LNCaP clone FGC (cell line): Measurements from ENCODE around the gene INKA1.

Experiments
- DNase-seq: peaks from one replicate; pipeline ENCODE4 v3.0.0-alpha.2; 2011; ENCODE audit warnings: low read depth
- H3K4me3 ChIP-seq: 2 replicates; pipeline ENCODE4 v1.5.1; 2011; ENCODE audit warnings: mild to moderate bottlenecking, low read depth, low read length, control low read depth
- CTCF ChIP-seq: IDR thresholded peaks from 2 replicates; pipeline ENCODE4 v1.5.1; 2012; ENCODE audit warnings: mild to moderate bottlenecking; ENCODE audit not compliant: control insufficient read depth, insufficient read depth; ENCODE audit errors: extremely low read depth

Gene INKA1

DNA sequence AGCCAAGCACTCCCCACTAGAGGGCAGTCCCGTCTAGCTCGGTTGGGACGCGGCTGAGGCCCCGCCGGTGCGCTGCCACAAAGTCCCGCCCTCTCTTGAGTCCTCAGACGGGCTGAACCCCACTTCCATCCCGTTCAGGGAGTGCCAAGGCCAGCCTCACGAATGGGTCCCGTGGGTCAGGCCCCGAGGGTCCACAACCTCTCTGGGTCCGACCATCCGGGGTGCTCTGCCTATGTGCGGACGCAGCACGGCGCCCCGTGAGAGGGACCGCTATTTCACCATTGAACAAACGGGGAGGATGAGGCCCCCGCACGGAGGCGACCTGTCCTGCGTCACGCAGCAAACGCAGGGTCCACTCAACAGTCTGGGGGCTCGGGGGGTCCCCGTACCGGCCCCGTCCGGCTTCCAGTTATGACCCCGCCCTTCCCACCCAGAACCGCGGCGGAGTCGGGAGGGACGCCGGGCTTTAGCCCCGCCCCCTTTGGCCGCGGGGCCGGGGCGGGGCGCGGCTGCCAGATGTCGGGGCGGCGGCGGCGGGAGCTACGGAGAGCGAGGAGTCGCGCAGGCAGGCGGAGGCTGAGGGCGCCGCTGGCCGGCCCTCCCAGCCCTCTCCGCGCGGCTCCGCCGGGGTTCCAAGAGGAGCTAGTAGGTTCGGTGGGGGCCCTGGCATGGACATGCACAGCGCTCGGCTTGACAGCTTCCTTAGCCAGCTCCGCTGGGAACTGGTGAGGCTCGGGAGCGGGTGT is at the start of gene INKA1:
Gene INKA1, plus strand, starts transcription at position 543 of the 746 bp plus-strand sequence. Its CDS starts 132 bp downstream, at position 675.
- peak; percentile 23 for DNase-seq
- peak; percentile 99 for TF ChIP-seq CTCF
- peak within 1 kb of the TSS; percentile 57 for H3K4me3 ChIP-seq

- DNase-seq: no peak
- no peak overlapping the region for H3K4me3 ChIP-seq
Observed at GRCh38 chr3:49754536-49754935, 48.5 kb upstream of the INKA1 start.

GRCh38 chr3:49756036-49756435 is 47.0 kb upstream of the INKA1 start:
- DNase-seq: no peak
- TF ChIP-seq CTCF: no peak
- no peak overlapping the region for H3K4me3 ChIP-seq

More at GRCh38 chr3:49754536-49754935, 48.5 kb upstream of the INKA1 start:
- TF ChIP-seq CTCF: no peak

DNA sequence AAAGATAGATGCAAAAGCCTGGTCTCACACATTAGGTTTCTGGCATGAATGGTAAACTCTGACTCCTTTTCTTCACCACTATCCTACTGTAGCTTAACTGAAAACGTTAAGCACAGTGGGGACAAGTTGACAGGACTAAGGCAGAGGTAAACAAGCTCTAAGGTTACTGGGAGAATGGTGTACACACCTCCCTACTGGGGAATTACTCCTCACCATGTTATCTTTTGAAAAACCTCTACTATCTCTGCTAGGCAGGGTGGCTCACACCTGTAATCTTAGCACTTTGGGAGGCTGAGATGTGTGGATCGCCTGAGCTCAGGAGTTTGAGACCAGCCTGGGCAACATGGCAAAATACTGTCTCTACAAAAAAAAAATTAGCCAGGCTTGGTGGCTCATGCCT is 45.9 kb upstream of the INKA1 start:
- DNase-seq: no peak
- no peak for TF ChIP-seq CTCF
- no peak overlapping the region for H3K4me3 ChIP-seq

- no peak for TF ChIP-seq CTCF
- DNase-seq: no peak
- H3K4me3 ChIP-seq: no peak overlapping the region
Observed at GRCh38 chr3:49759226-49759625, 43.8 kb upstream of the INKA1 start.

DNA sequence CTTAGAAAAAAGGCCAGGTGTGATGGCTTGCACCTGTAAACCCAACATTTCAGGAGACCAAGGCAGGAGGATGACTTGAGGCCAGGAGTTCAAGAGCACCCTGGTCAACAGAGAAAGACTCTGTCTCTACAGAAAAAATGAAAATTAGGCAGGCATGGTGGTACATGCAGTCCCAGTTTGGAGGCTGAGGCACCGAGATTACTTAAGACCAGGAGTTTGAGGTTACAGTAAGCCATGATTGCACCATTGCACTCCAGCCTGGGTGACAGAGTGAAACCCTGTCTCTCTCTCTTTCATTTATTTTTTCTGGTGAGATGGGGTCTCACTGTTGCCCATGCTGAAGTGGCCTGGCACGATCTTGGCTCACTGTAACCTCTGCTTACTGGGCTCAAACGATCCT is 41.4 kb upstream of the INKA1 start:
- no peak overlapping the region for H3K4me3 ChIP-seq
- no peak for TF ChIP-seq CTCF
- DNase-seq: no peak

DNA sequence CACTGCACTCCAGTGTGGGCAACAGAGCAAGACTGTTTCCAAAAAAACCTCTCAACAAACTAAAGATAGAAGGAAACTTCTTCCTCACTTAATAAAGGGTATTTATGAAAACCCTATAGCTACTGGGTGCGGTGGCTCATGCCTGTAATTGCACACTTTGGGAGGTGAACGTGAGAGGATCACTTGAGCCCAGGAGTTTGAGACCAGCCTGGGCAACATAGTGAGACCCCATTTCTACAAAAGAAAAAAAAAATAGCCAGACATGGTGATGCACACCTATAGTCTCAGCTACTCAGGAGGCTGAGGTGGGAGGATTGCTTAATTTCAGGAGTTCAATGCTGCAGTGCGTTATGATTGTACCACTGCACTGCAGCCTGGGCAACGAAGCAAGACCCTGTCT is 39.1 kb upstream of the INKA1 start:
- TF ChIP-seq CTCF: no peak
- no peak for DNase-seq
- no peak overlapping the region for H3K4me3 ChIP-seq
